Measurements from ENCODE around the gene FOXO1. TPM values are rescaled to one million over a fixed set of nuclear protein-coding genes. Genes with fewer than 3 reads are reported as not detected.
A peak's percentile ranks its signal among the peaks of the same experiment; 100 is the strongest.

FOXO1 gene
- total RNA-seq, 4 donors from 2014 or later, result 153 to 194 (median 176) TPM

DNA sequence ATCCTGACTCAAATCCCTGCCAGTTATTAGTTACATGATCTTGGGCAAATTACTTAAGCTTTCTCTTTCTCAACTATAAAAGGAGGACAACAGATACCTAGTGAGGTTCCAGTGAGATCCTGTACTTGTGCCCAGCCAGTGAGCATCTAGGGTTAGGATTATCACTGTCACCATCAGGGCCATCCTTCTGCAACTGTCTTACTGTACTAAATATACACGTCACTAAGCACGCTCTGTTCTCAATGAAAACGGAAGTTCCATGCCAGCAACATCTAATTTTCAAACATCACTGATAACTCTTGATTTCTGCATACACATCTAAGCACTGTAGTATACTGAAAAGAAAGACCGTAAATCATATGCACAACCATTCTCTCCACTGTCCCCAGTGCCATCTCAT, 70.0 kb downstream of the FOXO1 start:
- WGBS, 2 donors, result 67 to 74% methylated on average over 4 of the region's 4 CpGs
- H3K36me3 ChIP-seq, result peaks cover 0 to 4% (median 0%) of the 10 kb centered on the region in 3 donors
- TF ChIP-seq POLR2A (IDR thresholded peaks at IDR 0.05) (no peak), EP300 (IDR thresholded peaks at IDR 0.05) (no peak)
- TF ChIP-seq, protein P1, sequence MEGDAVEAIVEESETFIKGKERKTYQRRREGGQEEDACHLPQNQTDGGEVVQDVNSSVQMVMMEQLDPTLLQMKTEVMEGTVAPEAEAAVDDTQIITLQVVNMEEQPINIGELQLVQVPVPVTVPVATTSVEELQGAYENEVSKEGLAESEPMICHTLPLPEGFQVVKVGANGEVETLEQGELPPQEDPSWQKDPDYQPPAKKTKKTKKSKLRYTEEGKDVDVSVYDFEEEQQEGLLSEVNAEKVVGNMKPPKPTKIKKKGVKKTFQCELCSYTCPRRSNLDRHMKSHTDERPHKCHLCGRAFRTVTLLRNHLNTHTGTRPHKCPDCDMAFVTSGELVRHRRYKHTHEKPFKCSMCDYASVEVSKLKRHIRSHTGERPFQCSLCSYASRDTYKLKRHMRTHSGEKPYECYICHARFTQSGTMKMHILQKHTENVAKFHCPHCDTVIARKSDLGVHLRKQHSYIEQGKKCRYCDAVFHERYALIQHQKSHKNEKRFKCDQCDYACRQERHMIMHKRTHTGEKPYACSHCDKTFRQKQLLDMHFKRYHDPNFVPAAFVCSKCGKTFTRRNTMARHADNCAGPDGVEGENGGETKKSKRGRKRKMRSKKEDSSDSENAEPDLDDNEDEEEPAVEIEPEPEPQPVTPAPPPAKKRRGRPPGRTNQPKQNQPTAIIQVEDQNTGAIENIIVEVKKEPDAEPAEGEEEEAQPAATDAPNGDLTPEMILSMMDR (IDR thresholded peaks at IDR 0.05), result no peak
- no peaks in the 10 kb centered on the region for H3K9me3 ChIP-seq
- H3K27ac ChIP-seq, result peak overlapping the region in 2 of 4 donors; percentile 34
- no peak overlapping the region for H3K4me3 ChIP-seq
- DNase-seq (ENCODE audit: low spot score in 2 of 2), result no peak
- H3K4me1 ChIP-seq, result peaks cover 0 to 86% (median 40%) of the 10 kb centered on the region in 4 donors
- H3K27me3 ChIP-seq, result no peaks in the 10 kb centered on the region

DNA sequence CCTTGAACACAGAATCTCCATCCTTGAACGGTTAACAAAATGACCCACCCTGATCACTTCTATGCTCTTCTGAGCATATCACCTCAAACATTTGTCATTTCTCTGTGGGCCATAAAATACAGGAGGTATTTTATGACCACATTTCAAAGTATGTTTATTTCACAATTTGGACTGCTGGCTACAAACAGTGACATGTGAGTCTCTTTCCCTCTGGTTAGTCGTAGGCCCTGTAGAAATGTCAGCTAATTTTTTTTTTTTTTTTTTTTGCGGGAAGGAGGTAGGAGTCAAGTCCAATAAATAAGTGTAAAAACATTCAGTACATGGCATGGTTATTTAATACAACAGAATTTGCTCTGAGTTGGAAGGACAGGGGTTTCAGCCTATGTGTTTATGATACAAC, 70.7 kb downstream of the FOXO1 start:
- H3K27me3 ChIP-seq, result no peaks in the 10 kb centered on the region
- H3K27ac ChIP-seq, result peak overlapping the region in 2 of 4 donors; percentile 7 to 34
- no peaks in the 10 kb centered on the region for H3K9me3 ChIP-seq
- H3K4me3 ChIP-seq, result no peak overlapping the region
- peaks cover 0 to 87% (median 48%) of the 10 kb centered on the region in 4 donors for H3K4me1 ChIP-seq
- TF ChIP-seq, protein P1 (IDR thresholded peaks at IDR 0.05), result no peak
- no peak for TF ChIP-seq POLR2A (IDR thresholded peaks at IDR 0.05)
- no peak for TF ChIP-seq EP300 (IDR thresholded peaks at IDR 0.05)
- 71 to 72% methylated on average over 3 of the region's 3 CpGs for whole genome bisulfite sequencing, 2 donors
- no peak for DNase-seq (ENCODE audit: low spot score in 2 of 2)
- H3K36me3 ChIP-seq, result peaks cover 0 to 4% (median 0%) of the 10 kb centered on the region in 3 donors

DNA sequence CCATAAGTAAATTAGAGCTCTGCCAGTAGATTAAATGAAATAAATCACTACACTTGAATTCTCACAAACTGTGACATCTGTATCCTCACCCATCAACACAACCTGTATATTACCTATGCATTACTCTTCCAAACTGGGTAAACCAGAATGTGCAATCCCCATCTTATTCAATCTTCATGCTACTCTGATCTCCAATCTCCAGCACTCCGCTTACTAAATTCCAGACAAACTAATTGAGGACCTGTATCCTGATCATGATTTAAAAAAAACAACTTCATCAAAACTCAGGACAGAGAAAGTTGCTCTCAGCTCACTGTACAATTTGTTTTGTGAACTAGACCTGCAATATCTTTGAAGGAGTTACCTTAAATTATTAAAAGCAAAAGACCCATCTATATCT, 74.4 kb downstream of the FOXO1 start:
- Histone ChIP-seq H3K9me3 (no peaks in the 10 kb centered on the region), H3K27me3 (no peaks in the 10 kb centered on the region), H3K36me3 (no peaks in the 10 kb centered on the region), H3K4me3 (no peak overlapping the region), H3K4me1 (peaks cover 0 to 87% (median 60%) of the 10 kb centered on the region in 4 donors), H3K27ac (no peak overlapping the region)
- WGBS, 2 donors, result 92 to 100% methylated on average over 1 of the region's 1 CpG
- TF ChIP-seq EP300 (IDR thresholded peaks at IDR 0.05) (no peak), POLR2A (IDR thresholded peaks at IDR 0.05) (no peak)
- TF ChIP-seq, protein P1 (IDR thresholded peaks at IDR 0.05), result no peak
- DNase-seq (ENCODE audit: low spot score in 2 of 2), result no peak

- no peak for DNase-seq (ENCODE audit: low spot score in 2 of 2)
- H3K4me1 ChIP-seq, result peaks cover 0 to 87% (median 63%) of the 10 kb centered on the region in 4 donors
- WGBS, 2 donors, result 67 to 72% methylated on average over 4 of the region's 4 CpGs
Observed at GRCh38 chr13:40591091-40591490, 75.3 kb downstream of the FOXO1 start.

DNA sequence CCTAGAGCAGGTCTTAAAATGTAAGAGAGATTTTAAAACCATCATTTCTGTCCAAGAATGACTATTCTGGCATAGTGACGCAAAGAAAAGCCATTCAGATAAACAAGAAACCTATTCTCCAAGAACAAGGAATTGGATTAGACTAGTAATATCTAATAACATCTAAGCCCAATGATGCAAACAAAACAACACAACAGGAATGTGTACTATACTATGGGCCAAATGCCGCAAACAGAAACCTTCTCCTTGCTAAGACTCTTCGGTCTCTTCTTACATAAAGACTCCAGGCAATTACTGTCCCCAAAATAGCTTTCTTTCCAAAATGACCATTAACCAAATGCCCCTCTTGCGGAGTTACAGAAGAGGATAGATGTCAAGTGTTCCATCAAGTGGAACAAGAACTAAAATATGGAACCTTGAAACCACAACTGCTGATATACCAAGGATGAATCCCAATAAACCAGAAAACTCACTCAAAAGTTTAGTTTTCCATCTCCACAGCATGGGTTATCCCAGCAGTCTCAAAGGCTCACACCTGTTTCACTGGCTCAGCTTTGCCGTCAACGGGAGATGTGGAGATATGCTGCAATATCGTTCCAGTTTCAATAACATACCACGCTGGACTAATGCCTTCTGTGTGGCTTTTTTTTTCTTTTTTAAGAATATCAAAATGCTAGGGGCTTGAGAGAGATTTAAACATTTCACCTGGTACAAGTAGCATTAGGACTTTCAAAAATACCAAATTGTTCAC, 76.2 kb downstream of the FOXO1 start:
- 73 to 75% methylated on average over 8 of the region's 8 CpGs for WGBS, 2 donors
- peaks cover 0 to 92% (median 71%) of the 10 kb centered on the region in 4 donors for H3K4me1 ChIP-seq

More at GRCh38 chr13:40591091-40591490, 75.3 kb downstream of the FOXO1 start:
- no peaks in the 10 kb centered on the region for H3K27me3 ChIP-seq
- no peaks in the 10 kb centered on the region for H3K36me3 ChIP-seq
- no peaks in the 10 kb centered on the region for H3K9me3 ChIP-seq
- no peak for TF ChIP-seq POLR2A (IDR thresholded peaks at IDR 0.05)
- no peak for TF ChIP-seq EP300 (IDR thresholded peaks at IDR 0.05)
- TF ChIP-seq, protein P1 (IDR thresholded peaks at IDR 0.05), result no peak
- peak overlapping the region in 2 of 4 donors; percentile 45 to 72 for H3K27ac ChIP-seq
- no peak overlapping the region for H3K4me3 ChIP-seq

More for the DNA sequence above, 76.2 kb downstream of the FOXO1 start:
- no peak overlapping the region for H3K4me3 ChIP-seq
- TF ChIP-seq, protein P1 (IDR thresholded peaks at IDR 0.05), result no peak
- no peak for TF ChIP-seq POLR2A (IDR thresholded peaks at IDR 0.05)
- TF ChIP-seq EP300 (IDR thresholded peaks at IDR 0.05), result no peak
- peak overlapping the region in 3 of 4 donors; percentile 52 to 72 (median 58) for H3K27ac ChIP-seq
- DNase-seq (ENCODE audit: low spot score in 2 of 2), result no peak
- H3K27me3 ChIP-seq, result no peaks in the 10 kb centered on the region
- H3K9me3 ChIP-seq, result no peaks in the 10 kb centered on the region
- no peaks in the 10 kb centered on the region for H3K36me3 ChIP-seq
